ENCODE results near the gene SPINK9. TPM values are rescaled to one million over a fixed set of nuclear protein-coding genes. Genes with fewer than 3 reads are reported as not detected.

The SPINK9 gene
- total RNA-seq, 1 donor from 2014 or later, result not detected

- no peaks in the 10 kb centered on the region for H4K20me1 ChIP-seq (ENCODE audit: low read depth)
- H3K36me3 Mint-ChIP-seq, result no peaks in the 10 kb centered on the region
- DNase-seq (ENCODE audit: low spot score), result no peak
- H3K27me3 ChIP-seq, result no peaks in the 10 kb centered on the region
- no peaks in the 10 kb centered on the region for H3K9me3 ChIP-seq (ENCODE audit: low read depth)
- H3K4me2 ChIP-seq, result no peak overlapping the region
- H3K4me3 Mint-ChIP-seq, result no peak overlapping the region
- no peaks in the 10 kb centered on the region for H3K9me3 Mint-ChIP-seq
- H3K9ac ChIP-seq, result no peak overlapping the region
- no peaks in the 10 kb centered on the region for H3F3A ChIP-seq (ENCODE audit: low read depth)
- H3K36me3 ChIP-seq, result no peaks in the 10 kb centered on the region
- H3K4me1 Mint-ChIP-seq, result peaks cover 5% of the 10 kb centered on the region
- H3K27ac Mint-ChIP-seq, result no peak overlapping the region
- H3K4me1 ChIP-seq, result no peaks in the 10 kb centered on the region
- H3K79me2 ChIP-seq (ENCODE audit: low read depth), result no peaks in the 10 kb centered on the region
- no peaks in the 10 kb centered on the region for H3K27me3 Mint-ChIP-seq (ENCODE audit: insufficient read depth, low read depth)
- TF ChIP-seq EZH2 (IDR thresholded peaks at IDR 0.05) (no peak), CTCF (IDR thresholded peaks at IDR 0.05) (no peak), EZH2phosphoT487 (IDR thresholded peaks at IDR 0.05) (no peak)
- no peak overlapping the region for H3K27ac ChIP-seq
- no peak overlapping the region for H3K4me3 ChIP-seq
- H2AFZ ChIP-seq (replicated peaks), result no peak overlapping the region
These were observed 1.5 kb downstream of the SPINK9 start for GRCh38 chr5:148336704-148337435.

- H3K9me3 Mint-ChIP-seq, result no peaks in the 10 kb centered on the region
- Histone ChIP-seq H3K9ac (no peak overlapping the region), H3K27me3 (no peaks in the 10 kb centered on the region), H4K20me1 (ENCODE audit: low read depth) (no peaks in the 10 kb centered on the region), H3K9me3 (ENCODE audit: low read depth) (no peaks in the 10 kb centered on the region), H3K4me3 (no peak overlapping the region), H3F3A (ENCODE audit: low read depth) (no peaks in the 10 kb centered on the region), H3K4me1 (no peaks in the 10 kb centered on the region), H3K79me2 (ENCODE audit: low read depth) (no peaks in the 10 kb centered on the region), H2AFZ (replicated peaks) (no peak overlapping the region), H3K27ac (no peak overlapping the region), H3K4me2 (no peak overlapping the region), H3K36me3 (no peaks in the 10 kb centered on the region)
- no peaks in the 10 kb centered on the region for H3K36me3 Mint-ChIP-seq
- H3K27me3 Mint-ChIP-seq (ENCODE audit: insufficient read depth, low read depth), result no peaks in the 10 kb centered on the region
- TF ChIP-seq EZH2 (IDR thresholded peaks at IDR 0.05), result no peak
- no peak for TF ChIP-seq CTCF (IDR thresholded peaks at IDR 0.05)
- no peak for TF ChIP-seq EZH2phosphoT487 (IDR thresholded peaks at IDR 0.05)
- no peak for DNase-seq (ENCODE audit: low spot score)
- no peaks in the 10 kb centered on the region for H3K4me1 Mint-ChIP-seq
- no peak overlapping the region for H3K27ac Mint-ChIP-seq
- no peak overlapping the region for H3K4me3 Mint-ChIP-seq
These were observed 7.1 kb downstream of the SPINK9 start for GRCh38 chr5:148342371-148343045.

GRCh38 chr5:148343046-148343407 lies 7.7 kb downstream of the SPINK9 start:
- H3K9me3 Mint-ChIP-seq, result no peaks in the 10 kb centered on the region
- H3K27me3 ChIP-seq, result no peaks in the 10 kb centered on the region
- no peak overlapping the region for H3K4me2 ChIP-seq
- H3K4me3 ChIP-seq, result no peak overlapping the region
- H3K4me3 Mint-ChIP-seq, result no peak overlapping the region
- no peaks in the 10 kb centered on the region for H3F3A ChIP-seq (ENCODE audit: low read depth)
- H3K79me2 ChIP-seq (ENCODE audit: low read depth), result no peaks in the 10 kb centered on the region
- H3K36me3 ChIP-seq, result no peaks in the 10 kb centered on the region
- no peaks in the 10 kb centered on the region for H3K4me1 Mint-ChIP-seq
- no peak for TF ChIP-seq EZH2 (IDR thresholded peaks at IDR 0.05)
- TF ChIP-seq CTCF (IDR thresholded peaks at IDR 0.05), result no peak
- no peak for TF ChIP-seq EZH2phosphoT487 (IDR thresholded peaks at IDR 0.05)
- H3K27me3 Mint-ChIP-seq (ENCODE audit: insufficient read depth, low read depth), result no peaks in the 10 kb centered on the region
- no peak for DNase-seq (ENCODE audit: low spot score)
- no peak overlapping the region for H3K27ac ChIP-seq
- no peak overlapping the region for H3K9ac ChIP-seq
- H3K9me3 ChIP-seq (ENCODE audit: low read depth), result no peaks in the 10 kb centered on the region
- no peaks in the 10 kb centered on the region for H3K4me1 ChIP-seq
- no peak overlapping the region for H2AFZ ChIP-seq (replicated peaks)
- H3K27ac Mint-ChIP-seq, result no peak overlapping the region
- no peaks in the 10 kb centered on the region for H4K20me1 ChIP-seq (ENCODE audit: low read depth)
- no peaks in the 10 kb centered on the region for H3K36me3 Mint-ChIP-seq

Data from neural progenitor cell (in vitro differentiated cells).